ENCODE measurements around the gene FAM240A.

The FAM240A gene

GRCh38 chr3:46626039-46626438 is 13.7 kb downstream of the FAM240A start:
- no peak for DNase-seq (ENCODE audit: low read depth in 2 of 2)

GRCh38 chr3:46627078-46627477 is 14.8 kb downstream of the FAM240A start:
- DNase-seq (ENCODE audit: low read depth in 2 of 2), result no peak

GRCh38 chr3:46628901-46629369 is 16.6 kb downstream of the FAM240A start:
- DNase-seq (ENCODE audit: low read depth in 2 of 2), result no peak

- peak; percentile 44 to 51 for DNase-seq (ENCODE audit: low read depth in 2 of 2)
Measured at GRCh38 chr3:46629551-46630517, 17.5 kb downstream of the FAM240A start.

GRCh38 chr3:46632792-46633191 is 20.5 kb downstream of the FAM240A start:
- no peak for DNase-seq (ENCODE audit: low read depth in 2 of 2)

GRCh38 chr3:46634856-46635255 is 22.5 kb downstream of the FAM240A start:
- DNase-seq (ENCODE audit: low read depth in 2 of 2), result no peak

- no peak for DNase-seq (ENCODE audit: low read depth in 2 of 2)
Measured at GRCh38 chr3:46639221-46639620, 26.9 kb downstream of the FAM240A start.

- no peak for DNase-seq (ENCODE audit: low read depth in 2 of 2)
Measured at GRCh38 chr3:46640927-46641326, 28.6 kb downstream of the FAM240A start.

GRCh38 chr3:46642971-46643370 is 30.6 kb downstream of the FAM240A start:
- DNase-seq (ENCODE audit: low read depth in 2 of 2), result no peak

- no peak for DNase-seq (ENCODE audit: low read depth in 2 of 2)
Measured at GRCh38 chr3:46643701-46644100, 31.4 kb downstream of the FAM240A start.

GRCh38 chr3:46646700-46647099 is 34.4 kb downstream of the FAM240A start:
- DNase-seq (ENCODE audit: low read depth in 2 of 2), result no peak

- DNase-seq (ENCODE audit: low read depth in 2 of 2), result no peak
Measured at GRCh38 chr3:46648096-46648495, 35.8 kb downstream of the FAM240A start.

GRCh38 chr3:46649436-46649835 is 37.1 kb downstream of the FAM240A start:
- DNase-seq (ENCODE audit: low read depth in 2 of 2), result no peak

GRCh38 chr3:46651084-46651483 is 38.8 kb downstream of the FAM240A start:
- no peak for DNase-seq (ENCODE audit: low read depth in 2 of 2)

GRCh38 chr3:46655271-46655670 is 42.9 kb downstream of the FAM240A start:
- DNase-seq (ENCODE audit: low read depth in 2 of 2), result no peak

GRCh38 chr3:46656778-46657556 is 44.6 kb downstream of the FAM240A start:
- DNase-seq (ENCODE audit: low read depth in 2 of 2), result no peak

GRCh38 chr3:46659285-46659684 is 47.0 kb downstream of the FAM240A start:
- no peak for DNase-seq (ENCODE audit: low read depth in 2 of 2)

- DNase-seq (ENCODE audit: low read depth in 2 of 2), result no peak
Measured at GRCh38 chr3:46660003-46660402, 47.7 kb downstream of the FAM240A start.

- DNase-seq (ENCODE audit: low read depth in 2 of 2), result no peak
Measured at GRCh38 chr3:46660543-46661523, 48.5 kb downstream of the FAM240A start.

- no peak for DNase-seq (ENCODE audit: low read depth in 2 of 2)
Measured at GRCh38 chr3:46661776-46662766, 49.7 kb downstream of the FAM240A start.

Measured in stimulated activated CD8-positive, alpha-beta memory T cell treated with anti-CD3 and anti-CD28 coated beads, Interleukin-15, amount 100 ng/mL, for 4 hours (primary cell).